Left kidney (tissue), 8 donors: ENCODE measurements around the gene RP2. TPM values are rescaled to one million over a fixed set of nuclear protein-coding genes. Genes with fewer than 3 reads are reported as not detected.
A peak's percentile ranks its signal among the peaks of the same experiment; 100 is the strongest.

ENCODE experiments used
- DNase-seq: peaks from one replicate; pipeline ENCODE4 v3.0.0-alpha.2; 2013
- long read RNA-seq, 8 donors: transcript quantifications; one replicate each; lab custom pipeline, GENCODE V29; 2026
- polyA plus RNA-seq: library from polyadenylated mRNA; unstranded; fragments of 120-200 nt; gene quantifications from one replicate; pipeline ENCODE4 v1.2.1, GENCODE V29; 2013; ENCODE audit not compliant: insufficient read length

The RP2 gene
- 15.5 TPM for polyA plus RNA-seq
- long read RNA-seq, donor 1, partial matches to known transcripts = 0 of 3 reads
- long read RNA-seq, donor 1, other reads (novel, unspliced or antisense) = 0 of 3 reads
- long read RNA-seq, donor 2, transcript RP2-201 (5 exons, 3,803 nt) = major isoform, 5 of 5 reads
- long read RNA-seq, donor 2, partial matches to known transcripts = 0 of 5 reads
- long read RNA-seq, donor 2, other reads (novel, unspliced or antisense) = 0 of 5 reads
- long read RNA-seq, donor 3, partial matches to known transcripts = 0 of 2 reads
- long read RNA-seq, donor 3, other reads (novel, unspliced or antisense) = 0 of 2 reads
- long read RNA-seq, donor 4 = 0 reads
- long read RNA-seq, donor 5, transcript RP2-201 (5 exons, 3,803 nt) = major isoform, 5 of 5 reads
- long read RNA-seq, donor 5, partial matches to known transcripts = 0 of 5 reads
- long read RNA-seq, donor 5, other reads (novel, unspliced or antisense) = 0 of 5 reads
- long read RNA-seq, donor 6, transcript RP2-201 (5 exons, 3,803 nt) = major isoform, 11 of 11 reads
- long read RNA-seq, donor 6, partial matches to known transcripts = 0 of 11 reads
- long read RNA-seq, donor 6, other reads (novel, unspliced or antisense) = 0 of 11 reads
- long read RNA-seq, donor 7, transcript RP2-201 (5 exons, 3,803 nt) = major isoform, 6 of 6 reads
- long read RNA-seq, donor 7, partial matches to known transcripts = 0 of 6 reads
- long read RNA-seq, donor 7, other reads (novel, unspliced or antisense) = 0 of 6 reads
- long read RNA-seq, donor 8, partial matches to known transcripts = 0 of 1 reads
- long read RNA-seq, donor 8, other reads (novel, unspliced or antisense) = 0 of 1 reads

DNA sequence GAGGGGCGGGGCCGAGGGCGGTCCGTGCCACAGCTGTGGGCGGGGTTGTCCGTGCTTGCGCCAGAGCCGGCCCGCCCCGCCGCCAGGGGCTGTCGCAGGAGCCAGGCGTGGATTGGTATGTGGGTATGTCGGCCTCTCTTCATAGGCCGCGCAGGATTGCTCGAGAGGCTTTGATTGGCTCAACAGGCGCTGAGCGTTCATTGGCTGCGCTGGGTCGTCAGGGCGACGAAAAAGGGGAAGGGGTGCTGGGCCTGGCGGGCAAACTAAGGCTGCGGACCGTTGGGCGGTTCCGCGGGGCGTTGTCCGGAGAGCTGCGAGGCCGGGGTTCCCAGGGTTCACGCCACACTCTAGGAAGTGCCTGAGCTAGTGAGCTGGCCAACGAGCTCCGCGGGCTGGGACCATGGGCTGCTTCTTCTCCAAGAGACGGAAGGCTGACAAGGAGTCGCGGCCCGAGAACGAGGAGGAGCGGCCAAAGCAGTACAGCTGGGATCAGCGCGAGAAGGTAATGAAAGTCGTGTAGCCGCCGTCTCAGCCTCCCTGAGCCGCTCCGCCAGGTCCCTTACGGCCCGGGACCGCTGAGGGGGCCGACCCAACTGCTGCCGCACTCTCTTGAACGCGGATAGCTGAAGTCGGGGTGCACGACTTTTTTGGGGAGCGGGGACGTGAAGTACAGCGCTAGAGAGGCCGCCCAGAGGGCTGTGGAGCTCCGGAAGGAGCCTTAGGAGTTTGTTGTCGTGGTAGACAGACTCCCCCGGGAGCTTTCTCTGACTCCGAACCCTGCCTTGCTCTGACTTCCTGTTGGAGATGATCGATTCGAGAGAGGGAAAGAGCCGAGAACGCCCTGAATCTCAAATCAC lies at the start of gene RP2:
Gene RP2, plus strand, starts transcription at position 343 of the 857 bp plus-strand sequence. Its CDS starts 58 bp downstream, at position 401.
- DNase-seq = peak; percentile 90

DNA sequence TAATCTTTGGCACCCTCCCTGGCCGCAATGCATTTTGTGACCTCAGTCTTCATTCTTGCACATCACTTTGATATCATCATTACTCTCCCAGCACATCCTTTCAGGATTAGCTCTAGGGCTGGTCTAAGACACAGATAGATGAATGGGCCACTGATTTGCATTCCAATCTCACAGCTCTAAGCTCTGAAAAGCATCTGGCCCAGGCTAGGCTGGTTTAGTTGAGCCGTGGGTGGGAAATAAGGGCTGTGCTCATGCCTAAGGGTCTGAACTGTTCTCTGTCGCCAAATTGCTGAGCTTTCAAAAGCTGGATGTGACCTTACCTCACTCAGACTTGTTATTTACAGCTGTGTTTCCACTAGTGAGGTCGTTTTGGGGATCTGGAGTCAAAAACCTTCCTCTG lies 47.9 kb upstream of the RP2 start:
- no peak for DNase-seq

DNA sequence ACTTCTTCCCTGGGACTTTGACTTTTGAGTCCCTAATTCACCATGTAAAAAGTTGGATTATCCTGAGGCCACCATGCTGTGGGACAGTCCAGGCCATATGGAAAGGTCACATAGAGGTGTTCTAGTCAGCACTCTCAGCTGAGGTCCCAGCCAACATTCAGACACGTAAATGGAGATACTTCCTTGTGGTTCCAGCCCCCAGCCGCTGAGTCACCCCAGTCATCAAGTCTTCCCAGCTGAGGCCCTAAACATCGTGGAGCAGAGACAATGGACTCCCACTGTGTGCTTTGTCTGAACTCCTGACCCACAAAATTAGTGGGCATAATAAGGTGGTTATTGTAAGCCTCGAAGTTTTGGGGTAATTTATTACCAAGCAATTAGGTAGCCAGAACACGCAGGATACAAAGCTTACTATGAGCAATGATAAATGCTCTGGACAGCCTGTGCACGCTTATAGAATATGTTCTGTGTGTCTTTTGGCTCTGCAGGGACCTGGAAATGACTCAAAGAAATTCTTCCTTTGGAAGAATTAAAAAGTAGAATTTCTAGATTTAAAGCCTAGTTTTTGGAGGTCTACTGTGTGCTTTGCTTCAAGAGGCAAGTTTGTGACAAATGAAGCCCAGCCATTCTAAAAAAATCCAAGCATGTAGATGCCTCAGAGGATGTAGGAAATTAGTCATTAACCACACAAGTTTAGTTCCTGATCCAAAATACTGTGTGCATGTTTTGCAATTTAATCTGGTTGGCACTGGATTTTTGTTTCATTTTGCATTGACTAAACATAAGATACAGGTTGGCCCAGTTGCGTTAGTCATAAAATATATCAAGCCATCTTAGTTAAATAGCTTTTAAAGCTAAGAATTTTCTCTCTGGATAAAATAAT lies 44.7 kb upstream of the RP2 start:
- no peak for DNase-seq

DNA sequence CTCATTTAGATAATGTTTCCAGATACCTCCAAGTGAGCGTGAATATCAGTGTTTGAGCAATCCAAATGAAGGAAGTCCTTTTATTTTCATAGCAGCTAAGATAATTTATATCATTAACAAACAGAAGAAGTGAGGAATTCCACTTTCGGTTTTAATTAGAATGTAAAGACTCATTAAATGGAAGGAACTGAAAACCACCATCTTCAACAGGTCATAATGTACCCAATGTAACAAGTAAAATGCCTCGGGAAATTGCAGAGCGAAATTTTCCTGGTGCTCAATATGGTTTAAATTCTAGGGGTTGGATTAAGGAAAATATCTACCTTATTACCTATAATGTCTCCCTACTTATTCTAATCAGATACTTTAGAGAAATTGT lies 44.0 kb upstream of the RP2 start:
- no peak for DNase-seq

DNA sequence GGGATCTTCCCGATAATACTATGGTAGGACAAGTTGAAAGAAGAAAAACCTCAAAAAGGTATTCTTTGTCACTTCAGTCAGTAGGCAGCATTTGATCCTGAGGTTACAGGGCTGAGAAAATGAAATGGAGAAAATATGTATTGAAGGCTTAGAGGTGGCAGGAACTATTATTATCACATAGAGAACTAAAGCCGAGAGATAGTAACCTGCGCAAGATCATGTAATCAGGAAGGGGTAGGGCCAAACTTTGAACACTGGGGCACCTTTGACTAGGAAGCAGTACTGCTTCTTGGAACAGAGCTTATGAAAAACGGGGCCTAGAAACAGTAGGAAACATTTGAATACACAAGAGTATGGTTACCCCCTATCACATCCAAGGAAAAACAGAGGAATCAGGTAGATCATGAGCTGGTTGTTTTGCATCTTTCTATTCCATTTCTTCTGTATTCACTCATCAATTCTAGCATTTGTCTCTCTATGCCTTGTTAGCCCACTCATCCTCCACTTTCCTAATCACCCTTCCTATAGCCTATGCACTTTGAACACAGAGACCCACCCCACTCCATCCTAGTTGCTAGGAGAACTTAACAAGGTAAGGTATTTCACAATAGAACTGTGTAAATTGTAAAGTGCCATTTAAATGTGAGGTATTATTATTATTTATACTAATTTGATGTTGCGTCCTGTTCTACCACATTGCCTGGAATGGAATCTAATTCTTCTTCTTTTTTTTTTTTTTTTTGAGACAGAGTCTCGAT lies 43.3 kb upstream of the RP2 start:
- DNase-seq = no peak

DNA sequence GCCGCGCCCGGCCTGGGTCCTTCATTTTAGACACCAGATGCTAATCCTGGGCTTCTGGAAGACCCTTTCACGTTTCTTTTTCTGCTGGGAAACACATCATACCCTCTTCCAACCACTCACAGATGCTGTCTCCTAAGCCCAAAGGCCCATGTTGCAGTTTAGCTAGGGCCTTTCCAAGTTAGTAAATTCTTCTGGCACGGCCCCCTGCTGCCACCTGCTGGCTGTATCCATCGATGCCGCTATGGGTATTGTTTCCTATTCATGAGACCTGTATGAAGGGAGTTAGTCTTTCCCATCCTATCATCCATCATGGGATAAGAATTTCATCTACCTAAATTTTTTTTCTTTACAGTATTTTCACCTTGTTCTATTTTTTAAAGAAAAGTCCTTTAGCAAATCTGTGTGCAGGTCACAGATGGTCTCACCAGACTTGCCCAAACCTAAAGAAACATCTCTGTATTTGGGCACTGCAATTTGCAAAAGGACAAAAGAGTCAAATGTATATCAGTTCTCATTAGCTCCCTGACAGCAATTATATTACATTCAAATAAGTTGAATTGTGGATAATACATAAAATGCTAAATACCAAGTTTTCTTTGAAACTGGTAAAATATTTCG lies 40.2 kb upstream of the RP2 start:
- DNase-seq = peak; percentile 35

DNA sequence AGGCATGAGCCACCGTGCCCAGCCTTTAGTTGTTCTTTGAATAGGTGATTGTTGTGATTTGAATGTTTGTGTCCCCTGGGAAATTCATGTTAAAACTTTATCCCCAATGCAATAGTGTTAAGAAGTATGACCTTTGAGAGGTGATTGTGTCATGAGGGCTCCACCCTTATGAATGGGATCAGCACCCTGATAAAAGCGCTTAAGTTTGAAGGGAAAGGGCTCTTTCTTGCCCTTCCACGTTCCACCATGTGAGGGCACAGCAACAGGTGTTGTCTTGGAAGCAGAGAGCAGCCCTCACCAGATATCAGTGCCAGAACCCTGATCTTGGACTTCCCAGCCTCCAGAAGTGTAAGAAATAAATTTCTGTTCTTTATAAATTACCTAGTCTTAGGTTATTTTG lies 33.7 kb upstream of the RP2 start:
- DNase-seq = no peak

DNA sequence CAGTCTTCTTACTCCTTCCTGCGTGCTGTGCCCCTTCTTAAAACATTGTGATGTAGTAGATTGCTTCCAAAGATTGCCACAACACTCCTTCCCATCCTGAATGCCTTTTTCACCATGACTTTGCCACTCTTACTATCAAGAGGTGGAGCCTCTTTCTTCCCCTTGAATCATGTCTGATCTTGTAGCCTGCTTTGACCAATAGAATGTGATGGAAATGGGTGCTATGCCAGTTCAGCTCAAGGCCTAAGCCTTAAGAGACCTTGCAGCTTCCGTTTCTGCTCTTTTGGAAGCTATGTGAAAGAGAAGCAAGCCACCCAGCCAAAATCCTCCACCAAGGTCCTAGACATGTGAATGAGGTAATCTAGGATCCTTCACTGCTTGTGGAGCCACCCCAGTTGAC lies 31.6 kb upstream of the RP2 start:
- DNase-seq = no peak

DNA sequence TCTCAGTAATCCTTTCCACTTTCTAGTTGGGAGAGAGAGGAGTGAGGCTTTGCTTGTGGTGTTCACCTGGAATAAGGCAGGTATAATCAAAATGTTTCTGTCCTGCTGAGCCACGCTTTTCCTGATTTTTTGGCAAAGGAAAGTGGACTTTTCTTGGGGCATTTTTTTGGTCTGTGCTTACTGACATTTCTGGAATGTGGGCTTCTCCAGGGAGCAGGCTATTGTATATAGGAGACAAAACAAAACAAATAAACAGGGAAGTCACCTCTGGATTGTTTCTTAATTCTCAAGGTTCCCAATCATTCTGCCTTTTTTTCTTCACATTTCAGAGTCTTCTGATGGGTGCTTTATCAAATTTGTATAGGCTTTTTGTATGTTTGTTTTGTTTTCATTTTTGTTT lies 25.7 kb upstream of the RP2 start:
- DNase-seq = no peak

DNA sequence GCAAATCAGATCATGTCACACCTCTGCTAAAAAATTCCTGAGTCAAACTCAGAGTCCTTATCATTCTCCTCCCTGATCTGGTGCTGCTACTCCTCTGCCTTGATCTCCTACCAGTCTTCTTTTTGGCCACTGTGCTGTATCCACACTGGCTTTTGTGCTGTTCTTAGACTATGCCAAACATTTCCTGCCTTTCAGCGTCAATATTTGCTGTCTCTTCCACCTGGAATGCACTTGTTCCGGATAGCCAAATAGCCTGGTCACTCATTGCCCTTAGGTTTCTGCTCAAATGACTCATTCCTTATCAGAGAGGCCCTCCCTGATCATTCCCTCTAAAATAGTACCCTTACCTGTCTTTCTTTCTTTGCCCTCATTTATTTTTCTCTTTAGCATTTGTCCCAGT lies 24.4 kb upstream of the RP2 start:
- no peak for DNase-seq

DNA sequence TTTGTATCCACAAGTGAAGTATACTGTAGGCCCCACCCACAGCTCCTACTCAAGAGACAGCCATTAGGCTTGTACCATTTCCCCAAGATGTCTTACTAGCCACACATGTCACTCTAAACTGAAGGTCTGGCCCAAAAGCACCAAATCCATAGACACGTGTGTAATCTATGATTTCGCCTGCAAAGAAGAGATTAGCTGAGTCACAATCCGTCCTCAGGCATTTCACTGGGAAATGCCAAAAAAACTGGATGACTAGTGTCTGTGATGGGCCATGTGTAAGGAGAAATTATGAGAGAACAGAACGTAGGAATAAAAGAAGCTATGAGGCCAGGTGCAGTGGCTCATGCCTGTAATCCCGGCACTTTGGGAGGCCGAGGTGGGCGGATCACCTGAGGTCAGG lies 21.9 kb upstream of the RP2 start:
- no peak for DNase-seq

DNA sequence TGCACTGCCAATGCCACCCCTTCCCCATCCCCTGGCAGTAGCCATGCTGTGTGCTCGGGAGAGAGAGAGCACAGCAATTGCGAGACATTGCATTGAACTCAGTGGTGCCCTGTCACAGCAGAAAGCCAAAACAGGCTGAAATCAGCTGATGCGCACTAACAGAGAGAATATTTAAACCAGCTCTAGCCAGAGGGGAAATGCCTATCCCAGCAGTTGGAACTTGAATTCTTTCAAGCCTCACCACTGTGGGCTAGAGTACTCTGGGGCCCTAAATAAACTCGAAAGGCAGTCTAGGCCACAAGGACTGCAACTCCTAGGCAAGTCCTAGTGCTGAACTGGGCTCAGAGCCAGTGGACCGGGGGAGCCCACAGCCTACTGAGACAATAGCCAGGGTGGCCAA lies 17.7 kb upstream of the RP2 start:
- no peak for DNase-seq

DNA sequence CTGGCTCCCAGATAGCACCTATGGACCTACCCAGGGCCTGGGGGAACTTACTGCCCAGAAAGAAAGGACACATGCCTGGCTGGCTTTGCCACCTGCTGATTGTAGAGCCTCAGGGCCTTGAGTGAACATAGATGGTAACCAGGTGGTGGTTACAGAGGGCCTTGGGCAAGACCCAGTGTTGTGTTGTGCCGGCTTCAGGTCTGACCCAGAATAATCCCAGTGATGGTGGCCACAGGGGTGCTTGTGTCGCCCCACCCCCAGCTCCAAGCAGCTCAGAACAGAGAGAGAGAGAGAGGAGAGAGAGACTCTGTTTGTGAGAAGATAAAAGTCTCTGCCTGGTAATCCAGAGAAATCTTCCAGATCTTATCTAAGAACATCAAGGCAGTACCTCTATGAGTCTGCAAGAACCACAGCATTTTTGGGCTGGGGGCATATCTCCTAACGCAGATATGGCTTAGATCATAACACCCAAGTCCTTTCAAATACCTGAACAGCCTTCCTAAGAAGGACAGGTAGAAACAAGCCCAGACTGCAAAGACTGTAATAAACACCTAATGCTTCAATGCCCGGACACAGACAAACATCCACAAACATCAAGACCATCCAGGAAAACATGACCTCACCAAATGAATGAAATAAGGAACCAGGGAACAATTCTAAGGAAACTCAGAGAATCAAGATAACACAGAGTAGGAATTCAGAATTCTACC lies 16.3 kb upstream of the RP2 start:
- DNase-seq = no peak

DNA sequence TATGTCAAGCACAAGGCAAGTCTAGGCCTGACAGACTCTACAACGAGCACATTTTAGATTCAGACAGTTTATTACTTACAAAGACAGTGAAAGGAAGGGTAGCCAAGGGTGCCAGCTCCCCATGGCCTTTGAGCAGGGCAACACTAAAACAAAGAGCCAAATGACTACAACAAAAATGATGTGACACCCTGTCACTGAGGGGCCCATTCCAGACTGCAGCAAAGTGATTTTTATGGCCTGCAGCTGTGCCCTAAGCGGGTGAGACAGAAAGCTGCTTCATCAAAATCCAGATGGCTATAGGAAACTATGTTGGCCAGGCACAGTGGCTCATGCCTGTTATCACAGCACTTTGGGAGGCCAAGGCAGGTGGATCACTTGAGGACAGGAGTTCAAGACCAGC lies 13.4 kb upstream of the RP2 start:
- DNase-seq = no peak

DNA sequence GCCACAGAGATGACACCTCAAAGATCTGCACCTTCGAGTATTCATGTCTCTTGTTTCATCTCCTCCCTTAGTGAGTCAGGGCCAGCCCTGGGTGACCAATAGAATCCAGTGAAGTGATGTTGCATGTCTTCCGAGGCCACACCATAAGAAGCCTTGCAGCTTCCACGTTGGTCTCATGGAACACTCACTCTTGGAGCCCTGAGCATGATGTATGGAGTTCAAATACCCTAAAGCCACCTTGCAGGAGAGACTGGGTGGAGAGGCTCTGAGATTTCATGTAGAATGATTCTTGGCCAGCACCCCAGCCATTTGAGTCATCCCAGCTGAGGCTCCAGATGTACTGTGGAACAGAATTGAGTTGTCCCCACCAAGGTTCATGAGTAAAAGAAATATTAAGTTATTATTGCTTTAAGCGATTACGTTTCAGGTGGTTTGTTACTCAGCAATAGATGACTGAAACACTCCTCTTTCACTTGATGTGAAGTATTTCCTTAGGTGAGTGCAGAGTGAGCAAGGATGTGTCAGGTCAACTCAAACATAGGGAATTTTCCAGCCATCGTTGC lies 5.0 kb upstream of the RP2 start:
- DNase-seq = no peak

DNA sequence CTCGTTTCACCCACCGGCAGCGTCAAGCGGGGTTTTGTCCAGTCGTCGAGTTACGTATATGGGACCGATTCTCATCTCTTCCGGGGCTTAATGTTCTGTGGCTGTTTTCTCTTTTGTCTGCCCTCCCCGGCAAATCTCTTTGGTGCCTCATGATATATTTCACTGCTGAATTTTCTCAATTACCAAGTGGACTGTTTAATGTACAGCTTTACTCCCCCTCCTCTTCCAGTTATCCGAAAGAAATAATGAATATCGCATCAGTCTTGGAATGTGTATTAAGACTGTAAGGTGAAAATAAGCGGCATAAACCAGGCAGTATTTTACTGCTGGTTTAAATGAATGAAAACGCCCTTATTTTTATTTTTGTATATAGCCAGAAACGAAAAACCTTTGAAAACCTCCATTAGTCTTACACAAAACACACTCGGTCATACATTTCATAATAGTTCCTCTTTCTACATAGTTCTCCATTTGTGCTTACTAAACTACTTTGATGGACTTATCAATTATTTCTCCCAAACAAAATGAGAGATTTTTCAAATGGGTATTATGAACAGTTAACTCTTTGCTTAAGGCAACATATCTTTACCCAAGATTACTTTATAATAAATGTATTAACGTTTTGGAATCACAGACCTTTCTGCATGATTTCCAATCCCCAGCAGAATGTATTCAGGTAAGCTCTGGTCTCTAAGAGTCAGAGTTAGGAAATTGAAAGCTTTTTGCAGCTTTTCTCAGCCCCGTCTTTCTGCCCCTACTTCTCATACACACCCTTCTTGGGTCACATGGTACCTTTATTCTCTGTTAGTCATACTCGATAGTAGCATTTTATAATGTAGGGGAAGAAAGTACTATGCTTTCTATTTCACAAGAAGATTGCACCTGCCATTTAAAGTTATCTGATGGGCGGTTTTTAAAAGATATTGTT lies 979 bp downstream of the RP2 start:
- DNase-seq = no peak

DNA sequence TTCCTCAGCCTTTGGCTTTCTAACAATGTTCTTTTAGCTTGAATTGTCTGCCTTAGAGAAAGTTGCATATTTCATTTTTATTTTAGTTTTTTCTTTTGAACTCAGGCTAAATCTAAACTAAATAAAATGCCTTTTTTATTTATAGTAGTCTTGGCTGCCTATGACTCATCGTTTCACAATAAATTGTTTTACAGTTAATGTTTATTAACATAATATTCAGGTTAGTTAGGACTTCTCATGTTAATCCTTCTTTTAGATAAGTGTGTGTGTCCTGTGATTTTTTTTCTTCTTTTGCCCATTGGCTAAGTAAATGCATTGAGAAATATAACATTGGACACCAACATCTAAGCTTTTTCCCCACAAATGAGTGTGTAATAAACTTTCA lies 1.6 kb downstream of the RP2 start:
- no peak for DNase-seq

DNA sequence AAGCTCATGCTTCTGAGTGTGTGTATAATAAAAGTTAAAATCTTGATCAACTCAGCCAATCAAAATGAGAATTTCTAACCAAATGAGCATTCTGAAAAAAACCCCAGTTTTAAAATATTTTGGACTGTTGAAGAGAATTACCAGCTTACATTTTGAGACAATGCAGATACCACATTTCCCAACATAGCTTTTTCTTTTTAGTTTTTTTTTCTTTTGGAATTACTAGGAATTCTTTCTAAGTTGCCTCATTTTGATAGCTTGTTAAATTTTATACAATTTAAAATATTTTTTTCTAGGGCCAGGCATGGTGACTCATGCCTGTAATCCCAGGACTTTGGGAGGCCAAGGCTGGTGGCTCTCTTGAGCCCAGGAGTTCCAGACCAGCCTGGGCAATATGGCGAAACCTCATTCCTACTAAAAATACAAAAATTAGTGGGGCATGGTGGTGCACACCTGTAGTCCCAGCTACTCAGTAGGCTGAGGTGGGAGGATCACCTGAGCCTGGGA lies 2.2 kb downstream of the RP2 start:
- no peak for DNase-seq
